ENCODE data around the gene NIPAL4. TPM values are rescaled to one million over a fixed set of nuclear protein-coding genes. Genes with fewer than 3 reads are reported as not detected.

The NIPAL4 gene
- total RNA-seq, 4 donors from 2014 or later, result 1.5 TPM; not detected in 3

- intact Hi-C loops (cut with DNase I; ENCODE audit: low total_unique reads), result no loop called here
- ATAC-seq (no peak), DNase-seq (no peak)
- H3K27me3 ChIP-seq, result peaks cover 12 to 23% (median 23%) of the 10 kb centered on the region in 3 donors
- H3K36me3 ChIP-seq, result no peaks in the 10 kb centered on the region
- TF ChIP-seq POLR2A (IDR thresholded peaks at IDR 0.05), result no peak
- TF ChIP-seq CTCF (IDR thresholded peaks at IDR 0.05 in 4 of 5, conservative IDR thresholded peaks at IDR 0.05 in 1 of 5), result no peak
- no peak overlapping the region for H3K27ac ChIP-seq
- in situ Hi-C loops (cut with MboI; ENCODE audit: low sequenced_read_pairs in 4 of 4), result no loop called here
- H3K4me3 ChIP-seq, result no peak overlapping the region
- H3K4me1 ChIP-seq, result peaks cover 0 to 5% of the 10 kb centered on the region in 2 donors
- no peaks in the 10 kb centered on the region for H3K9me3 ChIP-seq
These were observed 1.2 kb upstream of the NIPAL4 start for GRCh38 chr5:157458835-157459234.

GRCh38 chr5:157460921-157461792 is 1.1 kb downstream of the NIPAL4 start:
- H3K9me3 ChIP-seq, result no peaks in the 10 kb centered on the region
- H3K4me3 ChIP-seq, result no peak overlapping the region
- intact Hi-C loops (cut with DNase I; ENCODE audit: low total_unique reads), result no loop called here
- TF ChIP-seq CTCF (IDR thresholded peaks at IDR 0.05 in 4 of 5, conservative IDR thresholded peaks at IDR 0.05 in 1 of 5), result no peak
- no peak for TF ChIP-seq POLR2A (IDR thresholded peaks at IDR 0.05)
- H3K4me1 ChIP-seq, result peaks cover 4 to 5% of the 10 kb centered on the region in 2 donors
- in situ Hi-C loops (cut with MboI; ENCODE audit: low sequenced_read_pairs in 4 of 4), result no loop called here
- peaks cover 12 to 23% (median 23%) of the 10 kb centered on the region in 3 donors for H3K27me3 ChIP-seq
- no peaks in the 10 kb centered on the region for H3K36me3 ChIP-seq
- H3K27ac ChIP-seq, result no peak overlapping the region
- no peak for DNase-seq
- no peak for ATAC-seq

GRCh38 chr5:157463081-157463480 is 3.1 kb downstream of the NIPAL4 start:
- DNase-seq, result no peak
- in situ Hi-C loops (cut with MboI; ENCODE audit: low sequenced_read_pairs in 4 of 4) (no loop called here), intact Hi-C loops (cut with DNase I; ENCODE audit: low total_unique reads) (no loop called here)
- Histone ChIP-seq H3K27ac (no peak overlapping the region), H3K4me1 (peaks cover 4 to 5% of the 10 kb centered on the region in 2 donors), H3K36me3 (no peaks in the 10 kb centered on the region), H3K27me3 (peaks cover 12 to 23% (median 23%) of the 10 kb centered on the region in 3 donors), H3K9me3 (no peaks in the 10 kb centered on the region), H3K4me3 (no peak overlapping the region)
- TF ChIP-seq POLR2A (IDR thresholded peaks at IDR 0.05), result no peak
- TF ChIP-seq CTCF (IDR thresholded peaks at IDR 0.05 in 4 of 5, conservative IDR thresholded peaks at IDR 0.05 in 1 of 5), result no peak
- ATAC-seq, result no peak

GRCh38 chr5:157463621-157464518 is 3.9 kb downstream of the NIPAL4 start:
- DNase-seq (peak; percentile 18 to 25), ATAC-seq (peak; percentile 75 to 85)
- Histone ChIP-seq H3K9me3 (no peaks in the 10 kb centered on the region), H3K36me3 (no peaks in the 10 kb centered on the region), H3K4me1 (peaks cover 4 to 5% of the 10 kb centered on the region in 2 donors), H3K27me3 (peaks cover 12 to 23% (median 23%) of the 10 kb centered on the region in 3 donors), H3K27ac (peak overlapping the region in 3 of 4 donors; percentile 28 to 43 (median 34)), H3K4me3 (no peak overlapping the region)
- intact Hi-C loops (cut with DNase I; ENCODE audit: low total_unique reads) (no loop called here), in situ Hi-C loops (cut with MboI; ENCODE audit: low sequenced_read_pairs in 4 of 4) (no loop called here)
- TF ChIP-seq POLR2A (IDR thresholded peaks at IDR 0.05) (no peak), CTCF (IDR thresholded peaks at IDR 0.05 in 4 of 5, conservative IDR thresholded peaks at IDR 0.05 in 1 of 5) (no peak)
